ENCODE results near the gene CCNE1. TPM values are rescaled to one million over a fixed set of nuclear protein-coding genes. Genes with fewer than 3 reads are reported as not detected.

Gene CCNE1
- total RNA-seq, 4 donors from 2014 or later, result 1.5 to 5.0 (median 2.9) TPM

DNA sequence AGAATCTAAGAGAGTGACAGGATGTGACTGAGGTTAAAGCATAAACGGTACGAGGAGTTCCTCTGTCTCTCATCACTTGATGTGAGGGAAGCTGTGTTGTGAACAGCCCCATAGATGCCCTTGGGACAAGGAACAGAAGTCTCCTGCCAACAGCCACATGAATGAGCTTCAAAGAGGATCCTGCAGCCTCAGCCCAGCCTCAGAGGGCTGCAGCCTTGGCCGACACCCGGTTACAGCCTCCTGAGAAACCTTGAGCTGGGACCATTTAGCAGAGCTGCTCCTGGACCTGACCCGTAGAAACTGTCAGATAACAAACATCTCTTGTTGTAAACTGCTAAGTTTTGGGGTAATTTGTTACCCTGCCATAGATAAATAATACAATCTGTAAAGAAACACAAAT, 54.2 kb downstream of the CCNE1 start:
- WGBS, 2 donors (ENCODE audit: low coverage in 1 of 2), result 42 to 47% methylated on average over 3 to 5 of the region's 5 CpGs
- Histone ChIP-seq H3K4me1 (no peaks in the 10 kb centered on the region), H3K27me3 (peaks cover 68% of the 10 kb centered on the region), H3K9me3 (peaks cover 0 to 21% (median 0%) of the 10 kb centered on the region in 3 donors), H3K4me3 (no peak overlapping the region), H3K36me3 (no peaks in the 10 kb centered on the region), H3K27ac (no peak overlapping the region)
- no peak for ATAC-seq
- no peak for TF ChIP-seq EP300 (IDR thresholded peaks at IDR 0.05)
- no peak for TF ChIP-seq POLR2AphosphoS5 (IDR thresholded peaks at IDR 0.05)
- no peak for TF ChIP-seq POLR2A (IDR thresholded peaks at IDR 0.05)
- TF ChIP-seq, protein P1, sequence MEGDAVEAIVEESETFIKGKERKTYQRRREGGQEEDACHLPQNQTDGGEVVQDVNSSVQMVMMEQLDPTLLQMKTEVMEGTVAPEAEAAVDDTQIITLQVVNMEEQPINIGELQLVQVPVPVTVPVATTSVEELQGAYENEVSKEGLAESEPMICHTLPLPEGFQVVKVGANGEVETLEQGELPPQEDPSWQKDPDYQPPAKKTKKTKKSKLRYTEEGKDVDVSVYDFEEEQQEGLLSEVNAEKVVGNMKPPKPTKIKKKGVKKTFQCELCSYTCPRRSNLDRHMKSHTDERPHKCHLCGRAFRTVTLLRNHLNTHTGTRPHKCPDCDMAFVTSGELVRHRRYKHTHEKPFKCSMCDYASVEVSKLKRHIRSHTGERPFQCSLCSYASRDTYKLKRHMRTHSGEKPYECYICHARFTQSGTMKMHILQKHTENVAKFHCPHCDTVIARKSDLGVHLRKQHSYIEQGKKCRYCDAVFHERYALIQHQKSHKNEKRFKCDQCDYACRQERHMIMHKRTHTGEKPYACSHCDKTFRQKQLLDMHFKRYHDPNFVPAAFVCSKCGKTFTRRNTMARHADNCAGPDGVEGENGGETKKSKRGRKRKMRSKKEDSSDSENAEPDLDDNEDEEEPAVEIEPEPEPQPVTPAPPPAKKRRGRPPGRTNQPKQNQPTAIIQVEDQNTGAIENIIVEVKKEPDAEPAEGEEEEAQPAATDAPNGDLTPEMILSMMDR (IDR thresholded peaks at IDR 0.05), result no peak

DNA sequence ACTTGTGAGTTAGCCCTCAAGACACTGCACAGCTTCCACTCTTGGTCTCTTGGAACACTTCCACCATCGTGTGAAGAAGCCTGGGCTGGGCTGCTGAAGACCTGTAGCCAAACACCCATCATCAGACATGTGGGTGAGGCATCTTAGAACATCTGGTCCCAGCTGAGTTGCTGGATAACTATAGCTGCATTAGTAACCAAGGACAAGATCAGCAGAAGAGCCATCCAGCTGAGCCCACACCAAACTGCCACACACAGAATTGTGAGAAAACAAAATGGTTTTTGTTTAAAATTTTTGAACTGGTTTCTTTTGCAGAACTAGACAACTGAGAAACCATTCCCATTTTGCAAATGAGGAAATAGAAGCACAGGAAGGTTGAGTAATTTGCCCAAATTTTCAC, 56.2 kb downstream of the CCNE1 start:
- WGBS, 2 donors (ENCODE audit: low coverage in 1 of 2), result 71 to 100% methylated on average over 1 of the region's 1 CpG
- no peaks in the 10 kb centered on the region for H3K36me3 ChIP-seq
- peaks cover 0 to 21% (median 0%) of the 10 kb centered on the region in 3 donors for H3K9me3 ChIP-seq
- no peak for ATAC-seq
- H3K27me3 ChIP-seq, result peaks cover 69% of the 10 kb centered on the region
- peaks cover 0 to 12% (median 1%) of the 10 kb centered on the region in 3 donors for H3K4me1 ChIP-seq
- no peak overlapping the region for H3K27ac ChIP-seq
- H3K4me3 ChIP-seq, result no peak overlapping the region
- no peak for TF ChIP-seq EP300 (IDR thresholded peaks at IDR 0.05)
- TF ChIP-seq POLR2AphosphoS5 (IDR thresholded peaks at IDR 0.05), result no peak
- TF ChIP-seq POLR2A (IDR thresholded peaks at IDR 0.05), result no peak
- TF ChIP-seq, protein P1 (IDR thresholded peaks at IDR 0.05), result no peak

DNA sequence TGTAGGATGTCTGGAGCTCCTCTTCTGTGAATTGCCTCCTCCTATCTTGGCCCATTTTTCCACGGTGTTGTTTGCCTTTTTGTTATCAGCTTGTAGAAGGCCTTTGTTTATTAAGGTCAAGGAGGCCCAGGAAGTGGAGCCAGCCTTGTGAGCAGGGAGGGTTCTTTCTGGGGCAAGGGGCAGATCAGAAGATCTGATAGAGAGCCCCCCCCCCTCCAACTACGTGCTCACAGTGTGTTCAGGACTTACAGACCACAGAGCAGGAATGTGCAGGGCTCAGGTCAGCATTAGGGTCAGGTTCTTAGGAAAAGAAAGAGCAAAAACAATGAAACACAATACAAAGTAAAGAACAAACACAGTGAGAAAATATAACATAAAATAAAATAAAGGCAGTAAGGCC, 59.4 kb downstream of the CCNE1 start:
- Histone ChIP-seq H3K27ac (no peak overlapping the region), H3K9me3 (peaks cover 0 to 21% (median 0%) of the 10 kb centered on the region in 3 donors), H3K27me3 (peaks cover 64% of the 10 kb centered on the region), H3K4me1 (peaks cover 0 to 38% (median 14%) of the 10 kb centered on the region in 3 donors), H3K36me3 (no peaks in the 10 kb centered on the region), H3K4me3 (no peak overlapping the region)
- no peak for ATAC-seq
- WGBS, 2 donors (ENCODE audit: low coverage in 1 of 2), result 0 to 63% methylated on average over 1 to 2 of the region's 2 CpGs
- TF ChIP-seq POLR2A (IDR thresholded peaks at IDR 0.05) (no peak), EP300 (IDR thresholded peaks at IDR 0.05) (no peak), POLR2AphosphoS5 (IDR thresholded peaks at IDR 0.05) (no peak)
- TF ChIP-seq, protein P1 (IDR thresholded peaks at IDR 0.05), result no peak

DNA sequence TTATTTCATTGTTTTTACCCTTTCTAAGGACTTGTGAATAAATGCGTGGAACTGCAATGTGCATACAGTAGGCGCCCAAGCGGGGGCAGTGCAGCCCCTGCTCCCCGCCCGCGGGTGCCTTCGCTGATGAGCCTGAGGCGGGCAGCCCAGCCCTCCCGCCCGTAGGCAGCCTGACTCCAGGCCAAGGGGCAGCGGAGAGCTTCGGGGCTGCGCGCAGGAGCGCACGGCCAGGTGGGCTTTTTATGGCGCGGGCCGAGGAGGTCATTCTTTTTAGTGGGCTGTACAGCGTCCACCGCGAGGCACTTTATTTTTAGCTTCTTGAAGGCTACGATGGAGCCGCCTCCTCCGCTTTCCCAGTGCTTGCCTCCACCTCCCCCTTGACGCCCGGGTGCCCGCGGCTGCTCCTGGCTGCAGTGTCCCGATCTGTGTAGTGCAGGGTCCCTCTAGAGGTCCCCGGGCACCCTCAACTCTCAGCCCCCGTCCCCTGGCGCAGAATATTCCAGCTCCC, 60.5 kb downstream of the CCNE1 start:
- 10 to 71% methylated on average over 3 to 11 of the region's 33 CpGs for WGBS, 2 donors (ENCODE audit: low coverage in 1 of 2)
- Histone ChIP-seq H3K9me3 (peaks cover 0 to 13% (median 0%) of the 10 kb centered on the region in 3 donors), H3K4me1 (peaks cover 0 to 38% (median 14%) of the 10 kb centered on the region in 3 donors), H3K27ac (no peak overlapping the region), H3K4me3 (no peak overlapping the region), H3K27me3 (peaks cover 64% of the 10 kb centered on the region), H3K36me3 (no peaks in the 10 kb centered on the region)
- TF ChIP-seq, protein P1 (IDR thresholded peaks at IDR 0.05), result peak in 1 of 4 experiments; percentile 17
- TF ChIP-seq POLR2A (IDR thresholded peaks at IDR 0.05) (no peak), EP300 (IDR thresholded peaks at IDR 0.05) (no peak)
- no peak for ATAC-seq

Measured in gastroesophageal sphincter (tissue), 4 donors.